Thyroid gland (tissue), 4 donors: ENCODE measurements around the gene BBS9. TPM values are rescaled to one million over a fixed set of nuclear protein-coding genes. Genes with fewer than 3 reads are reported as not detected.

Source experiments
- DNase-seq, 2 donors: peaks; one replicate each; pipeline ENCODE4 v3.0.0-alpha.2; 2019
- H3K27ac ChIP-seq, 3 donors: fragments of 200-600 bp; sonication (generic); 1 replicate in 2 of 3; 2 replicates in 1 of 3; pipeline ENCODE4 v1.5.1; 2016 to 2019; ENCODE audit warnings: mild to moderate bottlenecking in 1 of 3, moderate library complexity in 1 of 3
- H3K27me3 ChIP-seq: fragments of 200-600 bp; sonication (generic); one replicate; pipeline ENCODE4 v1.5.1; 2019
- H3K36me3 ChIP-seq, 2 donors: fragments of 200-600 bp; sonication (generic); one replicate each; pipeline ENCODE4 v1.5.1; 2016 to 2019
- H3K4me1 ChIP-seq, 2 donors: fragments of 200-600 bp; sonication (generic); one replicate each; pipeline ENCODE4 v1.5.1; 2017 to 2019
- H3K4me3 ChIP-seq, 3 donors: fragments of 200-600 bp; sonication (generic); replicated peaks in 1 of 3; 1 replicate in 2 of 3; 2 replicates in 1 of 3; pipeline ENCODE4 v1.5.1; 2016; ENCODE audit warnings: mild to moderate bottlenecking in 1 of 3
- H3K9me3 ChIP-seq: fragments of 200-600 bp; sonication (generic); one replicate; pipeline ENCODE4 v1.5.1; 2017
- CTCF ChIP-seq, 6 experiments: fragments of 200-600 bp in 3 of 6; fragments of 450-650 bp in 3 of 6; sonication (generic) in 3 of 6; IDR thresholded peaks; one replicate each; pipeline ENCODE4 v1.5.1; 2016 to 2019; ENCODE audit warnings: antibody characterized with exemption in 6 of 6, mild to moderate bottlenecking in 2 of 6, inconsistent platforms in 1 of 6, moderate library complexity in 1 of 6
- POLR2A ChIP-seq, 2 donors: fragments of 450-650 bp; IDR thresholded peaks; one replicate each; pipeline ENCODE4 v1.6.1; 2017; ENCODE audit warnings: antibody characterized with exemption in 2 of 2, mild to moderate bottlenecking in 2 of 2, moderate library complexity in 1 of 2
- WGBS, 2 donors: methylation state at CpG; one replicate each; pipeline ENCODE4 v1.1.5; 2017; 5-methylcytosine and 5-hydroxymethylcytosine counted together
- intact Hi-C: fragments of 100-400 bp; cut with DNase I; formaldehyde crosslinking; loops from one replicate; pipeline ENCODE4 v1.15.1; 2023
- small RNA-seq: library from RNA; depleted of rRNA; stranded (forward); fragments of <200 nt; gene quantifications from one replicate; pipeline ENCODE3, GENCODE V24; 2016
- total RNA-seq, 4 donors: library from RNA; depleted of rRNA; stranded (reverse); fragments of >200 nt; gene quantifications; one replicate each; pipeline ENCODE4 v1.2.3, GENCODE V29; 2016

The BBS9 gene
- total RNA-seq, 4 donors from 2014 or later, result 59.2 to 84.8 (median 73.1) TPM

GRCh38 chr7:33649476-33650441 lies 520.4 kb downstream of the BBS9 start:
- TF ChIP-seq CTCF (IDR thresholded peaks at IDR 0.05), result no peak
- no peak for TF ChIP-seq POLR2A (IDR thresholded peaks at IDR 0.05)
- no peak for DNase-seq
- 88% methylated on average over 7 of the region's 7 CpGs for WGBS, 2 donors
- no peaks in the 10 kb centered on the region for H3K36me3 ChIP-seq
- H3K27ac ChIP-seq, result no peak overlapping the region
- H3K9me3 ChIP-seq, result no peaks in the 10 kb centered on the region
- H3K4me1 ChIP-seq, result no peaks in the 10 kb centered on the region
- intact Hi-C loops, result no loop called here
- H3K27me3 ChIP-seq, result no peaks in the 10 kb centered on the region
- H3K4me3 ChIP-seq, result no peak overlapping the region

- WGBS, 2 donors, result 81 to 84% methylated on average over 3 of the region's 3 CpGs
Observed at GRCh38 chr7:33650828-33651227, 521.5 kb downstream of the BBS9 start.

GRCh38 chr7:33651998-33652515 lies 522.7 kb downstream of the BBS9 start:
- Histone ChIP-seq H3K36me3 (no peaks in the 10 kb centered on the region), H3K4me3 (no peak overlapping the region), H3K9me3 (no peaks in the 10 kb centered on the region), H3K4me1 (no peaks in the 10 kb centered on the region), H3K27ac (no peak overlapping the region), H3K27me3 (no peaks in the 10 kb centered on the region)
- TF ChIP-seq CTCF (IDR thresholded peaks at IDR 0.05) (no peak), POLR2A (IDR thresholded peaks at IDR 0.05) (no peak)
- no peak for DNase-seq
- 61 to 67% methylated on average over 3 of the region's 3 CpGs for WGBS, 2 donors
- intact Hi-C loops, result no loop called here

More at GRCh38 chr7:33650828-33651227, 521.5 kb downstream of the BBS9 start:
- intact Hi-C loops, result no loop called here
- DNase-seq, result no peak
- no peaks in the 10 kb centered on the region for H3K9me3 ChIP-seq
- no peaks in the 10 kb centered on the region for H3K36me3 ChIP-seq
- no peaks in the 10 kb centered on the region for H3K27me3 ChIP-seq
- no peak for TF ChIP-seq POLR2A (IDR thresholded peaks at IDR 0.05)
- no peak for TF ChIP-seq CTCF (IDR thresholded peaks at IDR 0.05)
- H3K4me1 ChIP-seq, result no peaks in the 10 kb centered on the region
- H3K4me3 ChIP-seq, result no peak overlapping the region
- no peak overlapping the region for H3K27ac ChIP-seq

DNA sequence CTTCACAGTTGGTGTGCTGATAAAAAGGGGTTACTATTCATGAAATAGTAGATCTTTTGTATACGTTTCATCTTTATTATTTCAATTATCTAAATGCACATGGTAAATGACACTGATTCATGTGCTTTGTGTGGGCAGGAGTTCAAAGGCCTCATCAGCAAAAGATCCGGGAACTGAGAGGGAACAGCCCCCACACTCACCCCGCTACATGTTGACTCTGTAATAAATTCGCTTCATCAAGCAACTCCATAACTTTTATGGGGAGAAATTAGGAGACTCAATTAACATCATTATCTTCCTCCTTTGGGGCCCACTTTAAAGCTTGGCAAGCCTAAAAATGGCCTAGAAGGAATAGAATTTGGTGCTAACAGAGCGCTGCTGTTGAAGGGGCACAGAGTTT lies 525.3 kb downstream of the BBS9 start:
- Histone ChIP-seq H3K4me3 (no peak overlapping the region), H3K36me3 (no peaks in the 10 kb centered on the region), H3K27ac (no peak overlapping the region), H3K27me3 (no peaks in the 10 kb centered on the region), H3K9me3 (no peaks in the 10 kb centered on the region), H3K4me1 (no peaks in the 10 kb centered on the region)
- no peak for DNase-seq
- TF ChIP-seq POLR2A (IDR thresholded peaks at IDR 0.05), result no peak
- no peak for TF ChIP-seq CTCF (IDR thresholded peaks at IDR 0.05)
- intact Hi-C loops, result no loop called here
- WGBS, 2 donors, result 93 to 94% methylated on average over 5 of the region's 5 CpGs

Small RNAs within 50 kb of the gene (small RNA-seq; reads per million reads assigned to genes)
- gene AC007312.1 (not detected), gene AC074338.1 (not detected), gene RNA5SP229 (not detected)

Other genes with a start within 250 kb of the BBS9 start
- 10 to 100 TPM; 35.1 to 49.8 (median 42.5) TPM for gene KBTBD2, start 237.8 kb upstream of the BBS9 start, total RNA-seq
- 100 to 1,000 TPM in 3 of 4 donors, 10 to 100 TPM in 1; 94.7 to 139 (median 123) TPM for gene FKBP9, start 172.1 kb upstream of the BBS9 start, total RNA-seq
- 10 to 100 TPM; 28.8 to 40.3 (median 30.2) TPM for gene NT5C3A, start 66.8 kb upstream of the BBS9 start, total RNA-seq
- gene RP9, start 20.2 kb upstream of the BBS9 start, total RNA-seq, result 10 to 100 TPM in 3 of 4 donors, 1 to 10 TPM in 1; 8.7 to 23.5 (median 12.8) TPM